SU-DHL-6 (cell line): ENCODE data around the gene OBSL1.

Experiments used
- H2AFZ ChIP-seq: fragments of 200-600 bp; sonication (generic); 2 replicates; pipeline ENCODE4 v1.6.1; 2014; ENCODE audit warnings: low read depth, mild to moderate bottlenecking, moderate library complexity, mixed read lengths, antibody characterized with exemption, low read length; ENCODE audit not compliant: severe bottlenecking
- H3F3A ChIP-seq: fragments of 200-600 bp; shearing (Covaris generic); 2 replicates; pipeline ENCODE4 v1.6.0; 2016; ENCODE audit warnings: antibody characterized with exemption, mild to moderate bottlenecking; ENCODE audit not compliant: insufficient read depth
- H3K27ac ChIP-seq: fragments of 200-600 bp; sonication (generic); 2 replicates; pipeline ENCODE4 v1.5.1; 2016; ENCODE audit warnings: low read depth, mild to moderate bottlenecking, low read length, moderate library complexity, mixed read lengths
- H3K27me3 ChIP-seq: fragments of 200-600 bp; sonication (generic), shearing (Covaris generic); 2 replicates; pipeline ENCODE4 v1.6.0; 2014; ENCODE audit warnings: mild to moderate bottlenecking, low read length
- H3K36me3 ChIP-seq: fragments of 200-600 bp; sonication (generic); 2 replicates; pipeline ENCODE4 v1.6.1; 2014; ENCODE audit warnings: mild to moderate bottlenecking, low read length, mixed read lengths
- H3K4me2 ChIP-seq: fragments of 300-600, 200-600 bp; shearing (Covaris generic), sonication (generic); 2 replicates; pipeline ENCODE4 v1.6.0; 2014; ENCODE audit warnings: low read length, low read depth, mild to moderate bottlenecking; ENCODE audit not compliant: poor library complexity, severe bottlenecking
- H3K4me3 ChIP-seq: fragments of 200-600 bp; sonication (generic); 2 replicates; pipeline ENCODE4 v1.5.1; 2014; ENCODE audit warnings: antibody characterized with exemption, low read length, mild to moderate bottlenecking, mixed read lengths; ENCODE audit not compliant: insufficient read depth, poor library complexity, severe bottlenecking
- H3K79me2 ChIP-seq: fragments of 200-600 bp; sonication (generic); 2 replicates; pipeline ENCODE4 v1.6.1; 2014; ENCODE audit warnings: mild to moderate bottlenecking, low read length, moderate library complexity; ENCODE audit not compliant: insufficient read depth
- H3K9ac ChIP-seq: fragments of 200-600 bp; sonication (generic); 2 replicates; pipeline ENCODE4 v1.7.0; 2014; ENCODE audit warnings: mild to moderate bottlenecking, low read length
- H3K9me2 ChIP-seq: fragments of 200-600 bp; sonication (generic); replicated peaks from 2 replicates; pipeline ENCODE4 v1.6.1; 2014; ENCODE audit warnings: low read length; ENCODE audit not compliant: insufficient read depth
- H3K9me3 ChIP-seq: fragments of 200-600 bp; sonication (generic); 2 replicates; pipeline ENCODE4 v1.6.1; 2014; ENCODE audit warnings: low read length, mixed read lengths; ENCODE audit not compliant: insufficient read depth
- H4K20me1 ChIP-seq: fragments of 200-600 bp; sonication (generic); 2 replicates; pipeline ENCODE4 v1.6.1; 2014; ENCODE audit warnings: low read depth, mild to moderate bottlenecking, antibody characterized with exemption, low read length, moderate library complexity, mixed read lengths
- EZH2phosphoT487 ChIP-seq: fragments of 200-600 bp; sonication (generic), shearing (Covaris generic); conservative IDR thresholded peaks from 2 replicates; pipeline ENCODE4 v1.6.1; 2018; ENCODE audit warnings: mild to moderate bottlenecking, antibody characterized with exemption, low read length, moderate library complexity, mixed read lengths
- TF ChIP-seq, protein P1 (sequence below): fragments of 200-600 bp; sonication (generic); IDR thresholded peaks from one replicate; pipeline ENCODE4 v1.5.1; 2017; ENCODE audit warnings: antibody characterized with exemption, mild to moderate bottlenecking, low read length, moderate library complexity; ENCODE audit not compliant: insufficient read depth, poor library complexity, severe bottlenecking

The OBSL1 gene

DNA sequence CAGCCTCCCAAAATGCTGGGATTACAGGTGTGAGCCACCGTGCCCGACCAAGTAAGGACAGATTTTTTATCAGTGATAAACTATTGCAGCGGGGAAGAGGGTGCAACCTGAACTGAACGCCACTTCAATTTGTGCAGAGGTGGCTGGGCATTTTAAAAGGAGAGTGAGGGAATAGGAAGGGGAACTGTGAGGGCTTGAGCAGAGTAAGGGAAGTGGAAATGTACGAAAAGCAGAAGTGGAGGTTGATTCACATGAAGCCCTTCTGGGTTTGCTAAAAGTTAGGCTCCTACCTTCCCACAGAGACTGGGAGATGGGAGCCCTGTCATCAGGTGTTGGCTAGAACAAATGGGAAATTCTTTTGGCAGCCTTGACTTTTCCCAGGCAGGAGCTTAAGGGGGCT, 32.4 kb upstream of the OBSL1 start:
- no peak overlapping the region for H3K27ac ChIP-seq
- H3K9me3 ChIP-seq: no peaks in the 10 kb centered on the region
- no peaks in the 10 kb centered on the region for H3K27me3 ChIP-seq
- no peak for TF ChIP-seq EZH2phosphoT487
- TF ChIP-seq, protein P1, sequence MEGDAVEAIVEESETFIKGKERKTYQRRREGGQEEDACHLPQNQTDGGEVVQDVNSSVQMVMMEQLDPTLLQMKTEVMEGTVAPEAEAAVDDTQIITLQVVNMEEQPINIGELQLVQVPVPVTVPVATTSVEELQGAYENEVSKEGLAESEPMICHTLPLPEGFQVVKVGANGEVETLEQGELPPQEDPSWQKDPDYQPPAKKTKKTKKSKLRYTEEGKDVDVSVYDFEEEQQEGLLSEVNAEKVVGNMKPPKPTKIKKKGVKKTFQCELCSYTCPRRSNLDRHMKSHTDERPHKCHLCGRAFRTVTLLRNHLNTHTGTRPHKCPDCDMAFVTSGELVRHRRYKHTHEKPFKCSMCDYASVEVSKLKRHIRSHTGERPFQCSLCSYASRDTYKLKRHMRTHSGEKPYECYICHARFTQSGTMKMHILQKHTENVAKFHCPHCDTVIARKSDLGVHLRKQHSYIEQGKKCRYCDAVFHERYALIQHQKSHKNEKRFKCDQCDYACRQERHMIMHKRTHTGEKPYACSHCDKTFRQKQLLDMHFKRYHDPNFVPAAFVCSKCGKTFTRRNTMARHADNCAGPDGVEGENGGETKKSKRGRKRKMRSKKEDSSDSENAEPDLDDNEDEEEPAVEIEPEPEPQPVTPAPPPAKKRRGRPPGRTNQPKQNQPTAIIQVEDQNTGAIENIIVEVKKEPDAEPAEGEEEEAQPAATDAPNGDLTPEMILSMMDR: no peak
- H3K4me3 ChIP-seq: no peak overlapping the region
- no peak overlapping the region for H2AFZ ChIP-seq
- H3F3A ChIP-seq: no peaks in the 10 kb centered on the region
- no peak overlapping the region for H3K9ac ChIP-seq
- 0 out of 2 replicates have a peak, but pooled peaks cover 1% of the 10 kb centered on the region for H3K79me2 ChIP-seq
- H3K36me3 ChIP-seq: no peaks in the 10 kb centered on the region
- no peak overlapping the region for H3K4me2 ChIP-seq
- H4K20me1 ChIP-seq: no peaks in the 10 kb centered on the region
- H3K9me2 ChIP-seq: no peaks in the 10 kb centered on the region

DNA sequence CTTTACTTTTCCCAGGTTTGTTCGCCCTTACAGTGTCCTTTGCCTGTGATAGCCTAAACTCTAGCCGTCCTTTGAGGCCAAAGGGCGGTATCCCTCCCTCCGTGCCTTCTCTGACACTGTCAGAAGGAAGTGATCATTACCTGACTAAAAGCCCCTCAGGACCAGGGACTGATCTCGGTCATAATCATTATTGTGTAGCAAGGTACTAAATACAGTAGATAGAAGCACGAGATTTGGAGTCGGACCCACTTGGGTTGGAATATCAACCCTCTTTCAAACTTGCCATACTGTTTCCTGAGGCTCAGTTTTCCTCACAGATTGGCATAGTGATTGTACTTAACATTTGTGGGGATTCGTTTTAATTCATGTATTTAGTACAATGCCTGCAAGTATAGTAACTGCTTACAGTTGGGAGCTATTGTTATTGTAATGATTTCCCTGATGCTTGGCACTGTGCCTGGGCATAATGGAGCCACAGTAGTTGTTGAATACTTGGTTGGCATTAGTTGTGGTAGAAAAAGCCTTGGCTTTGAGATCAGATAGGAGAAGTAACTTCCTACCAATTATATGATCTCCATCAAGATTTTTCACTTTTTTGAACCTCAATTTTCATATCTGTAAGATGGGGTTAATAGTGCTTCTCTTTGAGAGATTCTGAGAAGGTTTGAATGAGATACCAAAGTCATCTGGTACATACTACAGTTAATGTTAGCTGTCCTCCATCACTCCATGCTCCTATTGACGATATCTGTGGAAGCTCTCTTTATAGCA, 27.2 kb upstream of the OBSL1 start:
- Histone ChIP-seq H3K4me3 (peak overlapping the region; percentile 70), H3K36me3 (no peaks in the 10 kb centered on the region), H3K4me2 (peak overlapping the region; percentile 76), H3K9me3 (no peaks in the 10 kb centered on the region), H3K27ac (no peak overlapping the region), H3K79me2 (0 out of 2 replicates have a peak, but pooled peaks cover 9% of the 10 kb centered on the region), H2AFZ (no peak overlapping the region), H3K9ac (peak overlapping the region; percentile 66), H3K9me2 (no peaks in the 10 kb centered on the region), H3K27me3 (no peaks in the 10 kb centered on the region), H3F3A (no peaks in the 10 kb centered on the region), H4K20me1 (no peaks in the 10 kb centered on the region)
- TF ChIP-seq, protein P1: no peak

DNA sequence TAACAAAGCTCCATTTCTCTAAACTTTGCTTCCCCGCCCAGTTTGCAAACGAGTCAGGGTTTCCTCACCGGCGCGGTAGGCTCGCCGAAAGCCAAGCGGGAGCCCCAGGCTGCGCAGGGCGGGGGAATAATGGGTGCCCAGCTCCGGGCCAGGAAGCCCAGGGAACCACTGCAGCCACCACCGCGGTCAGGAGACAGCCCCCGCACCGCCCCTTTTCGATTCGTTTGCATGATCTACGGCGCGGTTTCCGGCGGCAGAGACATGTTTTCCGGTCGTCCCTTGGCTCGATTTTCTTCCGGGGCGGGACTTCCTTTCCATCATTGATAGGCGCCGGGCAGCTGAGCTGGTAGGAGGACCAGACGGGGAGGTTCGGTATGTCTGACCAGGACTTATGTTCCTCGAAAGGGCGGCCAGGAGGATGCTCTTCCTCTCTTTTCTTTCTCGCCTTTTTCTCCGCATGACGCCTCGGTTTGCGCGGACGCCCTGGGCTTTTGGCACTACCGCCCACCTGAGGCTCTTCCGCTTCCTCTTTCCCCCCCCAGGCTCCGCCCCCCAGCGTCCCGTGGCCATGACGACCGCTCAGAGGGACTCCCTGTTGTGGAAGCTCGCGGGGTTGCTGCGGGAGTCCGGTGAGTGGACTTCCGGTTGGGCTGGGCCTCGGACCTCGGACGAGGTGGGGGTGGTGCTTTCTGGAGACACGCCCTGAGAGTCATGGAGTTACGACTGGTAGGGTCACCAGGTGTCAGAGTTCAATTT, 26.4 kb upstream of the OBSL1 start, which contains the start of gene STK11IP:
TSS of gene STK11IP (plus strand) at position 306 of the 756 bp plus-strand sequence. CDS start at position 569, 263 bp downstream.
- Histone ChIP-seq H3K9me3 (no peaks in the 10 kb centered on the region), H3K9ac (peak within 1 kb of the TSS; percentile 66), H4K20me1 (no peaks in the 10 kb centered on the region), H2AFZ (peak within 1 kb of the TSS; percentile 70), H3K27me3 (no peaks in the 10 kb centered on the region), H3K79me2 (0 out of 2 replicates have a peak, but pooled peaks cover 9% of the 10 kb centered on the region), H3K27ac (peak within 1 kb of the TSS; percentile 65), H3K4me3 (peak within 1 kb of the TSS; percentile 70), H3K4me2 (peak within 1 kb of the TSS; percentile 76), H3F3A (no peaks in the 10 kb centered on the region), H3K9me2 (no peaks in the 10 kb centered on the region), H3K36me3 (no peaks in the 10 kb centered on the region)
- TF ChIP-seq EZH2phosphoT487: no peak
- TF ChIP-seq, protein P1: no peak
